Esophagus muscularis mucosa (tissue), 4 donors: ENCODE results near the gene NUBPL. TPM values are rescaled to one million over a fixed set of nuclear protein-coding genes. Genes with fewer than 3 reads are reported as not detected.

Experiments used
- DNase-seq: peaks from one replicate; pipeline ENCODE4 v3.0.0-alpha.2; 2017; ENCODE audit errors: extremely low spot score
- H3K27ac ChIP-seq, 4 donors: fragments of 200-600 bp; sonication (generic); replicated peaks in 1 of 4; 1 replicate in 3 of 4; 2 replicates in 1 of 4; pipeline ENCODE4 v1.5.1; 2016 to 2019; ENCODE audit warnings: mild to moderate bottlenecking in 1 of 4
- H3K27me3 ChIP-seq, 4 donors: fragments of 200-600 bp; sonication (generic); one replicate each; pipeline versions ENCODE4 v1.5.1 to v1.6.0; 2016 to 2019
- H3K36me3 ChIP-seq, 4 donors: fragments of 200-600 bp; sonication (generic); one replicate each; pipeline ENCODE4 v1.5.1; 2016 to 2019
- H3K4me1 ChIP-seq, 4 donors: fragments of 200-600 bp; sonication (generic); one replicate each; pipeline ENCODE4 v1.5.1; 2016 to 2019
- H3K4me3 ChIP-seq, 4 donors: fragments of 200-600 bp; sonication (generic); 1 replicate in 2 of 4; 2 replicates in 2 of 4; pipeline ENCODE4 v1.5.1; 2016 to 2019; ENCODE audit warnings: mild to moderate bottlenecking in 4 of 4, moderate library complexity in 1 of 4
- H3K9me3 ChIP-seq, 4 donors: fragments of 200-600 bp; sonication (generic); 1 replicate in 3 of 4; 2 replicates in 1 of 4; pipeline ENCODE4 v1.5.1; 2016 to 2019
- CTCF ChIP-seq, 3 experiments: fragments of 200-600 bp in 2 of 3; fragments of 450-650 bp in 1 of 3; sonication (generic) in 2 of 3; IDR thresholded peaks; one replicate each; pipeline ENCODE4 v1.5.1; 2017 to 2019; ENCODE audit warnings: antibody characterized with exemption in 3 of 3, mild to moderate bottlenecking in 2 of 3, moderate library complexity in 1 of 3
- EP300 ChIP-seq: sonication (generic); formaldehyde crosslinking; IDR thresholded peaks from one replicate; pipeline ENCODE4 v1.6.1; 2017; ENCODE audit warnings: antibody characterized with exemption
- POLR2A ChIP-seq: fragments of 450-650 bp; IDR thresholded peaks from one replicate; pipeline ENCODE4 v1.6.1; 2017; ENCODE audit warnings: antibody characterized with exemption, moderate library complexity, mild to moderate bottlenecking, low read depth
- POLR2AphosphoS5 ChIP-seq, 2 donors: sonication (generic); formaldehyde crosslinking; IDR thresholded peaks; one replicate each; pipeline ENCODE4 v1.6.1; 2017; ENCODE audit warnings: antibody characterized with exemption in 2 of 2
- WGBS: methylation state at CpG from one replicate; pipeline ENCODE4 v1.1.5; 2018; 5-methylcytosine and 5-hydroxymethylcytosine counted together
- intact Hi-C: fragments of 100-400 bp; cut with DNase I; formaldehyde crosslinking; loops from one replicate; pipeline ENCODE4 v1.15.1; 2023
- total RNA-seq, 4 donors: library from RNA; depleted of rRNA; stranded (reverse); fragments of >200 nt; gene quantifications; one replicate each; pipeline versions ENCODE4 v1.1.0 to v1.2.1, GENCODE V29; 2016

The NUBPL gene
- total RNA-seq, 4 donors from 2014 or later: 10.3 to 13.6 (median 12.8) TPM

GRCh38 chr14:31895646-31896045, 334.4 kb downstream of the NUBPL start:
- peaks cover 3 to 16% (median 7%) of the 10 kb centered on the region in 4 donors for H3K4me1 ChIP-seq
- intact Hi-C loops: no loop called here
- TF ChIP-seq CTCF (IDR thresholded peaks at IDR 0.05): no peak
- TF ChIP-seq POLR2AphosphoS5 (IDR thresholded peaks at IDR 0.05): no peak
- no peak for TF ChIP-seq POLR2A
- H3K27me3 ChIP-seq: no peaks in the 10 kb centered on the region
- no peaks in the 10 kb centered on the region for H3K36me3 ChIP-seq
- DNase-seq: no peak
- 78% methylated on average over 2 of the region's 2 CpGs for WGBS
- no peak overlapping the region for H3K4me3 ChIP-seq
- H3K9me3 ChIP-seq: no peaks in the 10 kb centered on the region
- no peak overlapping the region for H3K27ac ChIP-seq

GRCh38 chr14:31897581-31898186, 336.5 kb downstream of the NUBPL start:
- WGBS: 67% methylated on average over 4 of the region's 4 CpGs

GRCh38 chr14:31898838-31899528, 337.8 kb downstream of the NUBPL start:
- H3K9me3 ChIP-seq: no peaks in the 10 kb centered on the region
- H3K36me3 ChIP-seq: no peaks in the 10 kb centered on the region
- H3K4me3 ChIP-seq: no peak overlapping the region
- no peak for DNase-seq
- H3K4me1 ChIP-seq: peaks cover 0 to under 1% (median 0%) of the 10 kb centered on the region in 4 donors
- no peaks in the 10 kb centered on the region for H3K27me3 ChIP-seq
- intact Hi-C loops: no loop called here
- no peak overlapping the region for H3K27ac ChIP-seq
- TF ChIP-seq EP300: no peak
- TF ChIP-seq CTCF (IDR thresholded peaks at IDR 0.05): no peak
- TF ChIP-seq POLR2AphosphoS5 (IDR thresholded peaks at IDR 0.05): no peak
- no peak for TF ChIP-seq POLR2A

More at GRCh38 chr14:31897581-31898186, 336.5 kb downstream of the NUBPL start:
- no peaks in the 10 kb centered on the region for H3K36me3 ChIP-seq
- intact Hi-C loops: no loop called here
- H3K9me3 ChIP-seq: no peaks in the 10 kb centered on the region
- H3K27me3 ChIP-seq: no peaks in the 10 kb centered on the region
- H3K4me1 ChIP-seq: peaks cover 3 to 14% (median 7%) of the 10 kb centered on the region in 4 donors
- TF ChIP-seq POLR2AphosphoS5 (IDR thresholded peaks at IDR 0.05) (no peak), CTCF (IDR thresholded peaks at IDR 0.05) (no peak)
- H3K27ac ChIP-seq: no peak overlapping the region
- no peak for DNase-seq
- no peak overlapping the region for H3K4me3 ChIP-seq

DNA sequence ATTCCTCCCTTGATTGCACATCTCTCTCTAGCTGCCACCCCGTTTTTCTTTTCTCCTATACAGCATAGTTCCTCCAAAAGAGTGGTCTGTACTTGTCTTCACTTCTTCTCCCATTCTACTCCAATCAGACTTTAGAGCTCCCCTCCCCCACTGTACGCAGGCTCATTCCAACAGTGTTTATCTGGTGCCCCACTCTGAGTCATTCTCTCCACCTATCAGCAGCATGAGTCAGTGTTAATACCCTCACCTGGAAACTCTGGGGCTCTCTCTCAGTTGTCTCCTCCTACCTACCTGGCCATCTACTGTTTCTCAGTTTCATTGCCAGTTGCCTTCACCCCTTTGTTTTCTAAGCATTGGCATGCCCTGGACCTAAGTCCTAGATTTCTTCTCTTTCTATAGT, 340.8 kb downstream of the NUBPL start:
- no peak for DNase-seq

DNA sequence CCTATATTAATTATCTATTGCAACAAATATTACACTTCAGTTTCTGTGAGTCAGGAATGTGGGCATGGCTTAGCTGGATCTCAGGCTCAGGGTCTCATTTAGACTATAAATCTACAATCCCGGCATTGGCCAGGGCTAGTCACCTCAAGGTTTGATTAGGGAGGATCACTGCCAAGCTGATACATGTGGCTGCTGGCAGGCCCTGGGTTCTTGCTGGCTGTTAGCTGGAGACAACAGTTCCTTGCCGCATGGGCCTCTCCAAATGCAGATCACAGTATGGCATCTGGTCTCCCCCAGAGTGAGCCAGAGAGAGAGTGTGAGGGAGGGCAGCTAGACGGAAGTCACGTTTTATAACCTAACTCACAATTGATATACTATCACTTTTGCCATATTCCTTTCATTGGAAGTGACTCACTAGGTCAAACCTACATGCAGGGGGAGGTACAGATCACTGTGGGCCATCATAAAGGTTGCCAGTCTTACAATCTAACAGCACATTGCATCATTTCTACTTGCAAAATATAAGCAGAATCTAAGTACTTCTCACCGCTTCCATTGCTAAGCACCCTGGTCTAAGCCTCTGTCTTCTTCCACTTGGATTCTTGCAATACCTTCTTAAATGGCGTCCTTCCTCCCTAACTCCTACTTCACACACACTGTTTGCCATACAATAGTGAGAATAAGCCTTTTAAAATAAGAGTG, 341.9 kb downstream of the NUBPL start:
- no peaks in the 10 kb centered on the region for H3K36me3 ChIP-seq
- H3K4me3 ChIP-seq: no peak overlapping the region
- DNase-seq: no peak
- TF ChIP-seq EP300 (no peak), CTCF (IDR thresholded peaks at IDR 0.05) (no peak), POLR2A (no peak), POLR2AphosphoS5 (IDR thresholded peaks at IDR 0.05) (no peak)
- WGBS: 90% methylated on average over 6 of the region's 6 CpGs
- H3K9me3 ChIP-seq: no peaks in the 10 kb centered on the region
- intact Hi-C loops: no loop called here
- H3K4me1 ChIP-seq: no peaks in the 10 kb centered on the region
- no peak overlapping the region for H3K27ac ChIP-seq
- no peaks in the 10 kb centered on the region for H3K27me3 ChIP-seq

More for the DNA sequence above, 340.8 kb downstream of the NUBPL start:
- intact Hi-C loops: no loop called here
- Histone ChIP-seq H3K27me3 (no peaks in the 10 kb centered on the region), H3K9me3 (no peaks in the 10 kb centered on the region), H3K36me3 (no peaks in the 10 kb centered on the region), H3K4me3 (no peak overlapping the region), H3K27ac (no peak overlapping the region), H3K4me1 (no peaks in the 10 kb centered on the region)
- no peak for TF ChIP-seq POLR2A
- WGBS: 71% methylated on average over 2 of the region's 2 CpGs
